Hepatocyte (in vitro differentiated cells): ENCODE data around the gene PPP2R1B. TPM values are rescaled to one million over a fixed set of nuclear protein-coding genes. Genes with fewer than 3 reads are reported as not detected.

Source experiments
- DNase-seq: peaks from one replicate; pipeline ENCODE4 v3.0.0-alpha.2; 2016; ENCODE audit warnings: low spot score
- H2AFZ ChIP-seq: fragments of 200-600 bp; sonication (generic); 2 replicates; pipeline ENCODE4 v1.6.0; 2016; ENCODE audit warnings: antibody characterized with exemption, mild to moderate bottlenecking
- H3K27ac ChIP-seq: fragments of 200-600 bp; sonication (generic); 2 replicates; pipeline ENCODE4 v1.5.1; 2016; ENCODE audit warnings: mild to moderate bottlenecking
- H3K27me3 ChIP-seq: fragments of 200-600 bp; sonication (generic); 2 replicates; pipeline ENCODE4 v1.6.1; 2016
- H3K36me3 ChIP-seq: fragments of 200-600 bp; sonication (generic); replicated peaks from 2 replicates; pipeline ENCODE4 v1.5.1; 2016; ENCODE audit warnings: low read depth; ENCODE audit not compliant: insufficient read depth
- H3K4me1 ChIP-seq: fragments of 200-600 bp; sonication (generic); 2 replicates; pipeline ENCODE4 v1.5.1; 2016; ENCODE audit warnings: mild to moderate bottlenecking, moderate library complexity; ENCODE audit not compliant: insufficient read depth
- H3K4me2 ChIP-seq: fragments of 200-600 bp; sonication (generic); 2 replicates; pipeline ENCODE4 v1.6.0; 2016
- H3K4me3 ChIP-seq: fragments of 200-600 bp; sonication (generic); 2 replicates; pipeline ENCODE4 v1.5.1; 2016; ENCODE audit warnings: mild to moderate bottlenecking
- H3K79me2 ChIP-seq: fragments of 200-600 bp; sonication (generic); 2 replicates; pipeline ENCODE4 v1.6.0; 2017; ENCODE audit warnings: mild to moderate bottlenecking
- H3K9me2 ChIP-seq: fragments of 200-600 bp; sonication (generic); replicated peaks from 2 replicates; pipeline ENCODE4 v1.6.0; 2017; ENCODE audit warnings: mild to moderate bottlenecking; ENCODE audit not compliant: insufficient read depth
- H3K9me3 ChIP-seq: fragments of 200-600 bp; sonication (generic); 2 replicates; pipeline ENCODE4 v1.5.1; 2016; ENCODE audit warnings: low read depth, mild to moderate bottlenecking
- H4K20me1 ChIP-seq: fragments of 200-600 bp; sonication (generic); 2 replicates; pipeline ENCODE4 v1.6.0; 2016; ENCODE audit warnings: mild to moderate bottlenecking; ENCODE audit not compliant: insufficient read depth, poor library complexity, severe bottlenecking
- CTCF ChIP-seq: fragments of 200-600 bp; sonication (generic); IDR thresholded peaks from 2 replicates; pipeline ENCODE4 v1.5.1; 2016; ENCODE audit warnings: antibody characterized with exemption, mild to moderate bottlenecking; ENCODE audit not compliant: poor library complexity
- EZH2 ChIP-seq: fragments of 200-600 bp; sonication (generic); IDR thresholded peaks from 2 replicates; pipeline ENCODE4 v1.6.1; 2016; ENCODE audit warnings: antibody characterized with exemption, mild to moderate bottlenecking, borderline replicate concordance
- EZH2phosphoT487 ChIP-seq: fragments of 200-600 bp; sonication (generic); IDR thresholded peaks from one replicate; pipeline ENCODE4 v1.6.1; 2018; ENCODE audit warnings: antibody characterized with exemption, mild to moderate bottlenecking, low read depth, moderate library complexity; ENCODE audit not compliant: unreplicated experiment, severe bottlenecking
- WGBS: methylation state at CpG from one replicate; pipeline ENCODE4 v1.1.6; 2016; ENCODE audit warnings: low lambda C conversion rate; ENCODE audit errors: missing lambda C conversion rate; 5-methylcytosine and 5-hydroxymethylcytosine counted together
- polyA plus RNA-seq: library from polyadenylated mRNA; unstranded; fragments of >200 nt; fragmentation: Nextera tagmentation; extraction: Ambion mirVana; gene quantifications from 2 replicates; pipeline ENCODE4 v1.2.1, GENCODE V29; 2016
- total RNA-seq: library from RNA; depleted of rRNA; stranded (reverse); fragments of >200 nt; gene quantifications from 2 replicates; pipeline ENCODE4 v1.2.3, GENCODE V29; 2014

Gene PPP2R1B
- total and polyA plus RNA-seq, 2 experiments from 2014 or later, result 25.3 to 41.0 TPM

- Histone ChIP-seq H4K20me1 (no peaks in the 10 kb centered on the region), H3K9me3 (no peaks in the 10 kb centered on the region), H3K4me1 (peaks cover 23% of the 10 kb centered on the region), H3K9me2 (no peaks in the 10 kb centered on the region), H3K36me3 (no peaks in the 10 kb centered on the region), H3K4me2 (no peak overlapping the region), H2AFZ (no peak overlapping the region), H3K27ac (peak overlapping the region; percentile 96), H3K27me3 (no peaks in the 10 kb centered on the region), H3K4me3 (no peak overlapping the region), H3K79me2 (peaks cover 4% of the 10 kb centered on the region)
- WGBS, result 96% methylated on average over 2 of the region's 2 CpGs
- TF ChIP-seq EZH2phosphoT487 (no peak), EZH2 (no peak), CTCF (no peak)
- no peak for DNase-seq
These were observed 26.9 kb downstream of the PPP2R1B start for GRCh38 chr11:111739299-111739698.

DNA sequence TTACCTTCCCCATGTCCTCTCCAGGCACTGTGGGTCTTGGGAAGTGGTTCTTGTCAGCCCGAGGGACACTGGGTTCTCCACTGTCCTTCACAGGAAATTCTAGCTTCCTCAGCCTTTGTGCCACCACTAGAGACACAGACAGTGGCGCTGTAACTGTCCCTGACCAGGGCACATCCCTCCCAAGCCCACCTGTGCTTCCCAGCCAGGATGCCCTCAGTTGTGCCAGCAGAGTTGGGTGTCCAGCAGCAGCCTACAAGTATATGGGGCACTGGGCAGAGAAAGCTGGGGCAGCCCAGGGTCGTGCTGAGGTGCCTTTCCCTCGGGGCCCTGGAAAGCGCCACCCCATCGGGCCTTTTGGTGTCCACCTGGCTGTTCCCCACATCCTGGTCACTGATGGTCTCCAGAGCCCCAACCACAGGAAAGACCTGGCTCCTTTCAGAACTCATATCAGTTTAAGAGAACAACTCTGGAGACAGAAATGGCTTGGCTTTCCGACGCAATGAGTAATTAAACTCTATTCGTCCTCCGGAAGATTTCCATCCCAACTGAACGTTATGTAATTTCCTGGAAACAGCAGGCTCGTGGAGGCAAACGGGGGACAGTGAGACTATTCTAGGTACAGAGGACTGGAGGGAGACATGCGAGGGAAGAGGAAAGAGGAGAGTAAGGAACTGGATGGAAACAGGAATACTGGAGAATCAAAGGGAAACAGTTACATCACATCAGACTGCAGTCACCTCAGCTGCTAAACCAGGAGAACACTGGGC, 28.6 kb downstream of the PPP2R1B start:
- no peak for DNase-seq
- H4K20me1 ChIP-seq, result no peaks in the 10 kb centered on the region
- H2AFZ ChIP-seq, result no peak overlapping the region
- no peaks in the 10 kb centered on the region for H3K36me3 ChIP-seq
- no peak for TF ChIP-seq EZH2
- TF ChIP-seq CTCF, result no peak
- no peak for TF ChIP-seq EZH2phosphoT487
- peak overlapping the region; percentile 96 for H3K27ac ChIP-seq
- H3K9me3 ChIP-seq, result no peaks in the 10 kb centered on the region
- 84% methylated on average over 14 of the region's 14 CpGs for WGBS
- H3K4me3 ChIP-seq, result no peak overlapping the region
- H3K4me1 ChIP-seq, result peaks cover 33% of the 10 kb centered on the region
- no peaks in the 10 kb centered on the region for H3K79me2 ChIP-seq
- no peaks in the 10 kb centered on the region for H3K9me2 ChIP-seq
- no peaks in the 10 kb centered on the region for H3K27me3 ChIP-seq
- H3K4me2 ChIP-seq, result no peak overlapping the region

GRCh38 chr11:111736621-111737443, 29.4 kb downstream of the PPP2R1B start:
- peaks cover 34% of the 10 kb centered on the region for H3K4me1 ChIP-seq
- no peaks in the 10 kb centered on the region for H3K9me3 ChIP-seq
- H3K4me3 ChIP-seq, result no peak overlapping the region
- no peaks in the 10 kb centered on the region for H4K20me1 ChIP-seq
- no peaks in the 10 kb centered on the region for H3K9me2 ChIP-seq
- no peaks in the 10 kb centered on the region for H3K27me3 ChIP-seq
- DNase-seq, result no peak
- no peaks in the 10 kb centered on the region for H3K36me3 ChIP-seq
- H3K27ac ChIP-seq, result peak overlapping the region; percentile 96
- 87% methylated on average over 15 of the region's 15 CpGs for WGBS
- no peak for TF ChIP-seq CTCF
- TF ChIP-seq EZH2phosphoT487, result no peak
- TF ChIP-seq EZH2, result no peak
- peak overlapping the region; percentile 28 for H3K4me2 ChIP-seq
- H2AFZ ChIP-seq, result peak overlapping the region; percentile 27
- H3K79me2 ChIP-seq, result no peaks in the 10 kb centered on the region
